COLO829 (cell line): ENCODE measurements around the gene RAD51D.
"Not testable (repeated sequence)": the region's sequence is repeated elsewhere in the genome, so short reads cannot be mapped to it uniquely, and the experiment has no call there.

Source experiments
- DNase-seq: peaks from one replicate; pipeline ENCODE4 v3.0.0; 2012; ENCODE audit warnings: low spot score

Gene RAD51D

GRCh38 chr17:35090707-35091106 lies 29.0 kb downstream of the RAD51D start:
- not testable (repeated sequence) for DNase-seq

- DNase-seq, result no peak
These were observed 29.9 kb downstream of the RAD51D start for GRCh38 chr17:35089586-35090296.

- peak; percentile 53 for DNase-seq
These were observed 30.6 kb downstream of the RAD51D start for GRCh38 chr17:35088881-35089585.

- DNase-seq, result no peak
These were observed 31.2 kb downstream of the RAD51D start for GRCh38 chr17:35088356-35088880.

- DNase-seq, result no peak
These were observed 31.8 kb downstream of the RAD51D start for GRCh38 chr17:35087731-35088355.

GRCh38 chr17:35086931-35087573 lies 32.6 kb downstream of the RAD51D start:
- DNase-seq, result no peak

- no peak for DNase-seq
These were observed 33.5 kb downstream of the RAD51D start for GRCh38 chr17:35086164-35086563.

GRCh38 chr17:35084987-35085386 lies 34.7 kb downstream of the RAD51D start:
- no peak for DNase-seq

- peak; percentile 46 for DNase-seq
These were observed 36.6 kb downstream of the RAD51D start for GRCh38 chr17:35083071-35083470.

GRCh38 chr17:35082073-35082657 lies 37.5 kb downstream of the RAD51D start:
- DNase-seq, result peak; percentile 81

GRCh38 chr17:35081638-35082037 lies 38.0 kb downstream of the RAD51D start:
- DNase-seq, result no peak

- no peak for DNase-seq
These were observed 39.1 kb downstream of the RAD51D start for GRCh38 chr17:35080536-35080935.

- no peak for DNase-seq
These were observed 39.9 kb downstream of the RAD51D start for GRCh38 chr17:35079547-35080423.

GRCh38 chr17:35076874-35077273 lies 42.8 kb downstream of the RAD51D start:
- no peak for DNase-seq

GRCh38 chr17:35074711-35075707 lies 44.7 kb downstream of the RAD51D start:
- peak; percentile 59 for DNase-seq

- DNase-seq, result no peak
These were observed 45.6 kb downstream of the RAD51D start for GRCh38 chr17:35073991-35074627.

- no peak for DNase-seq
These were observed 46.4 kb downstream of the RAD51D start for GRCh38 chr17:35073183-35073790.

- DNase-seq, result no peak
These were observed 50.3 kb downstream of the RAD51D start for GRCh38 chr17:35069311-35069710.

GRCh38 chr17:35068249-35068648 lies 51.4 kb downstream of the RAD51D start:
- no peak for DNase-seq
